HEK293 (cell line): ENCODE data around the gene PAX9.

Experiments used
- CTCF ChIA-PET: fragments of 350-600 bp; formaldehyde crosslinking; extraction: SDS; loops from one replicate; lab custom pipeline; 2021; ENCODE audit warnings: antibody characterized with exemption; lab: Yijun Ruan, JAX
- POLR2A ChIA-PET: fragments of 300-600 bp; formaldehyde crosslinking; extraction: SDS; loops from one replicate; lab custom pipeline; 2020; ENCODE audit warnings: antibody characterized with exemption, inconsistent platforms; lab: Yijun Ruan, JAX
- H3K27ac ChIP-seq: fragments of 200-500 bp; sonication (Bioruptor generic); 2 replicates; pipeline ENCODE4 v1.5.1; 2014; ENCODE audit warnings: low read depth, low read length, control low read depth, inconsistent platforms; ENCODE audit errors: extremely low read depth
- H3K36me3 ChIP-seq, 2 experiments: fragments of 200-500 bp in 1 of 2; sonication (Bioruptor generic) in 1 of 2; 1 replicate in 1 of 2; 2 replicates in 1 of 2; pipeline ENCODE4 v1.5.1; 2014 to 2017; ENCODE audit warnings: inconsistent platforms in 2 of 2, low read length in 2 of 2; ENCODE audit not compliant: control insufficient read depth in 2 of 2, insufficient read depth in 1 of 2
- H3K4me1 ChIP-seq: fragments of 200-500 bp; sonication (Bioruptor generic); 2 replicates; pipeline ENCODE4 v1.5.1; 2014; ENCODE audit warnings: mild to moderate bottlenecking, low read length, inconsistent platforms; ENCODE audit not compliant: control insufficient read depth, insufficient read depth
- H3K4me3 ChIP-seq: 2 replicates; pipeline ENCODE4 v1.5.1; 2011; ENCODE audit warnings: low read depth, mild to moderate bottlenecking, control low read depth, low read length, moderate library complexity
- H3K9me3 ChIP-seq: fragments of 200-500 bp; sonication (Bioruptor generic); 2 replicates; pipeline ENCODE4 v1.5.1; 2014; ENCODE audit warnings: low read depth, low read length, inconsistent platforms; ENCODE audit not compliant: control insufficient read depth, insufficient read depth
- GLIS1 ChIP-seq: fragments of 450-650 bp; formaldehyde crosslinking; IDR thresholded peaks from 2 replicates; pipeline ENCODE4 v1.5.1; 2016; ENCODE audit warnings: missing biosample characterization, missing genetic modification characterization
- KLF7 ChIP-seq: fragments of 450-650 bp; formaldehyde crosslinking; IDR thresholded peaks from 2 replicates; pipeline ENCODE4 v1.5.1; 2016; ENCODE audit warnings: missing biosample characterization, missing genetic modification characterization, borderline replicate concordance
- PATZ1 ChIP-seq: fragments of 450-650 bp; formaldehyde crosslinking; IDR thresholded peaks from 2 replicates; pipeline ENCODE4 v1.5.1; 2016; ENCODE audit warnings: missing biosample characterization, missing genetic modification characterization
- RBAK ChIP-seq: fragments of 450-650 bp; formaldehyde crosslinking; IDR thresholded peaks from 2 replicates; pipeline ENCODE4 v1.5.1; 2016; ENCODE audit warnings: missing biosample characterization, missing genetic modification characterization
- TSHZ1 ChIP-seq: fragments of 450-650 bp; formaldehyde crosslinking; IDR thresholded peaks from 2 replicates; pipeline ENCODE4 v1.5.1; 2016; ENCODE audit warnings: missing biosample characterization, missing genetic modification characterization, borderline replicate concordance
- YY1 ChIP-seq: fragments of 450-650 bp; formaldehyde crosslinking; IDR thresholded peaks from 2 replicates; pipeline ENCODE4 v1.5.1; 2018; ENCODE audit warnings: missing biosample characterization, missing genetic modification characterization
- ZBTB10 ChIP-seq: fragments of 450-650 bp; formaldehyde crosslinking; IDR thresholded peaks from 2 replicates; pipeline ENCODE4 v1.5.1; 2016; ENCODE audit warnings: missing biosample characterization, missing genetic modification characterization
- ZBTB17 ChIP-seq: fragments of 450-650 bp; formaldehyde crosslinking; IDR thresholded peaks from 2 replicates; pipeline ENCODE4 v1.5.1; 2016; ENCODE audit warnings: missing biosample characterization, missing genetic modification characterization
- ZBTB20 ChIP-seq: fragments of 450-650 bp; formaldehyde crosslinking; IDR thresholded peaks from 2 replicates; pipeline ENCODE4 v1.5.1; 2016; ENCODE audit warnings: missing biosample characterization, missing genetic modification characterization
- ZBTB26 ChIP-seq: fragments of 450-650 bp; formaldehyde crosslinking; optimal IDR thresholded peaks from 2 replicates; pipeline ENCODE3; 2016; ENCODE audit warnings: missing biosample characterization, mild to moderate bottlenecking, missing genetic modification characterization
- ZEB2 ChIP-seq: fragments of 450-650 bp; formaldehyde crosslinking; IDR thresholded peaks from 2 replicates; pipeline ENCODE4 v1.5.1; 2016; ENCODE audit warnings: missing biosample characterization, missing genetic modification characterization
- ZFP69B ChIP-seq: fragments of 450-650 bp; formaldehyde crosslinking; IDR thresholded peaks from 2 replicates; pipeline ENCODE4 v1.5.1; 2016; ENCODE audit warnings: missing biosample characterization, missing genetic modification characterization
- ZNF148 ChIP-seq: fragments of 450-650 bp; formaldehyde crosslinking; IDR thresholded peaks from 2 replicates; pipeline ENCODE4 v1.5.0; 2017; ENCODE audit warnings: missing biosample characterization, missing genetic modification characterization, borderline replicate concordance
- ZNF398 ChIP-seq: fragments of 450-650 bp; formaldehyde crosslinking; IDR thresholded peaks from 2 replicates; pipeline ENCODE4 v1.5.1; 2017; ENCODE audit warnings: missing biosample characterization, missing genetic modification characterization
- ZNF423 ChIP-seq: fragments of 450-650 bp; formaldehyde crosslinking; IDR thresholded peaks from 2 replicates; pipeline ENCODE4 v1.5.1; 2016; ENCODE audit warnings: missing biosample characterization, missing genetic modification characterization
- ZNF449 ChIP-seq: fragments of 450-650 bp; formaldehyde crosslinking; IDR thresholded peaks from 2 replicates; pipeline ENCODE4 v1.5.1; 2017; ENCODE audit warnings: missing biosample characterization, mild to moderate bottlenecking, missing genetic modification characterization, moderate library complexity
- ZNF600 ChIP-seq: fragments of 450-650 bp; formaldehyde crosslinking; IDR thresholded peaks from 2 replicates; pipeline ENCODE4 v1.5.1; 2016; ENCODE audit warnings: missing biosample characterization, missing genetic modification characterization
- ZNF629 ChIP-seq: fragments of 450-650 bp; formaldehyde crosslinking; IDR thresholded peaks from 2 replicates; pipeline ENCODE4 v1.5.1; 2017; ENCODE audit warnings: missing biosample characterization, missing genetic modification characterization
- ZNF707 ChIP-seq: fragments of 450-650 bp; formaldehyde crosslinking; IDR thresholded peaks from 2 replicates; pipeline ENCODE4 v1.5.1; 2016; ENCODE audit warnings: missing biosample characterization, missing genetic modification characterization
- ZSCAN30 ChIP-seq: fragments of 450-650 bp; IDR thresholded peaks from 2 replicates; pipeline ENCODE4 v1.5.1; 2018; ENCODE audit warnings: missing biosample characterization, mild to moderate bottlenecking, missing genetic modification characterization, moderate library complexity

PAX9 gene

GRCh38 chr14:36661506-36662257 is at the start of gene PAX9:
TSS of gene PAX9 (plus strand) at chr14:36661860. CDS start at chr14:36662090, 230 bp downstream.
- peaks cover 15% of the 10 kb centered on the region for H3K4me1 ChIP-seq
- H3K36me3 ChIP-seq, result peaks cover 15 to 23% of the 10 kb centered on the region in 2 experiments; a peak in 2 of 3 replicates
- H3K4me3 ChIP-seq, result peak within 1 kb of the TSS; percentile 67
- TF ChIP-seq ZNF600, result peak; percentile 97
- TF ChIP-seq ZBTB10 (tag by site-specific recombination), result no peak
- 0 out of 2 replicates have a peak, but pooled peaks have one; percentile 31 for TF ChIP-seq ZSCAN30 (tag by site-specific recombination)
- 0 out of 2 replicates have a peak, but pooled peaks have one; percentile 23 for TF ChIP-seq ZBTB20 (tag by site-specific recombination)
- TF ChIP-seq YY1 (tag by site-specific recombination), result no peak
- TF ChIP-seq PATZ1, result 0 out of 2 replicates have a peak, but pooled peaks have one; percentile 26
- no peak for TF ChIP-seq ZFP69B (tag by site-specific recombination)
- peak; percentile 72; the same call in 1 of the 2 replicates for TF ChIP-seq ZBTB17
- 0 out of 2 replicates have a peak, but pooled peaks have one; percentile 18 for TF ChIP-seq GLIS1 (tag by site-specific recombination)
- peak; percentile 66 for TF ChIP-seq ZBTB26 (tag by site-specific recombination)
- TF ChIP-seq ZNF629 (tag by site-specific recombination), result 0 out of 2 replicates have a peak, but pooled peaks have one; percentile 30
- TF ChIP-seq ZEB2 (tag by site-specific recombination), result no peak
- TF ChIP-seq ZNF398 (tag by site-specific recombination), result 0 out of 2 replicates have a peak, but pooled peaks have one; percentile 33
- no peak for TF ChIP-seq ZNF148 (tag by site-specific recombination)
- TF ChIP-seq KLF7 (tag by site-specific recombination), result no peak
- no peak for TF ChIP-seq RBAK (tag by site-specific recombination)
- no peak for TF ChIP-seq TSHZ1 (tag by site-specific recombination)
- no peak for TF ChIP-seq ZNF707 (tag by site-specific recombination)
- peak; percentile 54; the same call in 1 of the 2 replicates for TF ChIP-seq ZNF449
- TF ChIP-seq ZNF423, result no peak

More at GRCh38 chr14:36661506-36662257, at the start of gene PAX9:
- CTCF ChIA-PET, result interaction anchor here (0.5 to 1.9 kb wide), 5 partner anchors 12 to 384 kb away, joined by 3 to 6 read pairs (median 4); no protein-coding TSS in a partner anchor
- Histone ChIP-seq H3K9me3 (no peaks in the 10 kb centered on the region), H3K27ac (peak within 1 kb of the TSS; percentile 72)
- POLR2A ChIA-PET, result interaction anchor here (1.0 to 1.9 kb wide), 3 partner anchors 12 to 272 kb away, joined by 3 read pairs; no protein-coding TSS in a partner anchor
